GM21447 (cell line): Measurements from ENCODE around the gene KRT82.
"Not testable (repeated sequence)": the region's sequence is repeated elsewhere in the genome, so short reads cannot be mapped to it uniquely, and the experiment has no call there.

Experiments used
- ATAC-seq: cut with Tn5 transposase; IDR thresholded peaks from one replicate; pipeline ENCODE4 v1.9.1; 2021; ENCODE audit not compliant: unreplicated experiment

The KRT82 gene

DNA sequence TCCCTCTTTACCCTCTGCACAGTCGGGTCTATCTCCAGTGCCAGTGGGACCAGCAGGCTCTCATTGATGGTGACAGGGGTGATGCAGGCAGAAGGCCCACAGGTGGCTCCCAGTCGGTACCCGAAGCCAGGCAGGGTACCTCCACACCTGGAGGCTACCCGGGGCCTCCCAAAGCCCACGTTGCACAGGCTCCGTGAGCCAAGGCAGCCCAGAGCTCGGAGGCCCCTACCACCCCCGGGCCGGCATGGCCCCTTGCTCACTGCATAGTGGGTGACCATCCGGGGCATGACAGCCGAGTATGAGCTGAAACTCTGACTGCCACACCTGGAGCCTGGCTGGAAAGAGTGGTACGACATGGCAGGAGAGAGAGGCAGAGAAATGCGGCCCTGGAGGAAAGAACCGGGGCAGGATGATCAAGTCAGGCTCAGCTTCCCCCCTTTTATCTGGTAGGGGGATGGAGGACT is at the start of gene KRT82:
Gene KRT82 (minus strand): TSS at position 414 of the 464 bp plus-strand sequence. CDS start 58 bp downstream, at position 356.
- ATAC-seq: no peak

DNA sequence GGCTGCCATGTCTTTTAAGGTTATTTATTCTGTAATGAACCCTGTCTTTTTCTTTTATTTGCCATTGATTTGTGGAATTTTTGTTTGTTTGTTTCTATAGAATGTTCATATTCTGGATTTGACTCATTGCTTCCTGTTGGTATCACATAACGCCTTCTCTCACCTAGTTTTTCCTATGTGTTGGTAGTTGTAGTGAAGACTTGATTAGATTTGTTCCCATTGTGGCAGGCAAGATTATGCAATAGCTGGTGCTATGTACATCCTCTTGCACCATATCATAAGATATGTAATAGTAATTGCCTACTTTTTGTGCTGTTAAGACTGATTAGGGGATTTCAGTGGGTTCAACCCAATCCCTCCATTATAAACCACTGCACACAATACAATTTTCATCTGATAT is 49.7 kb upstream of the KRT82 start:
- ATAC-seq: no peak

- ATAC-seq: no peak
Measured at GRCh38 chr12:52454411-52455201, 48.5 kb upstream of the KRT82 start.

DNA sequence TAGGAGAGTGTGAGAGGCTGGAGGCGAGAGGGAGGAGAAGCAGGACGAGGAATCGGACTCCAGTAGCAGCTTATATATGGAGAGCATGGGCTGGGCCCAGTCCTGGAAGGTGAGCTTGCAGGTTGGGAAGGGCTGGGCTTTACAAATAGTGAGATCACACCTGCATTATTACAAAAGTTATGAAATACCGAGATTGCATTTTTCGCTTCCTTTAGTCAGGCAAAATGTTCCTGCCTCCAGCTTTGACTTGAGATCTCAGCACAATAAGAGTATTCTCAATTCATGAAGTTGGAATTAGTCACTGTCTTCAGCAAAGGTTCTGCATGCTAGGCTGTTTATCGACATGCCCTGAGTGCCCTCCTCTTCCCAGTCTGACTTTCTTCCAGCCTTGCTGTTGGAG is 46.0 kb upstream of the KRT82 start, which contains the start of gene KRT6B:
Gene KRT6B (minus strand): TSS at position 46 of the 400 bp plus-strand sequence. CDS start 68 bp downstream, outside the sequence.
- no peak for ATAC-seq

DNA sequence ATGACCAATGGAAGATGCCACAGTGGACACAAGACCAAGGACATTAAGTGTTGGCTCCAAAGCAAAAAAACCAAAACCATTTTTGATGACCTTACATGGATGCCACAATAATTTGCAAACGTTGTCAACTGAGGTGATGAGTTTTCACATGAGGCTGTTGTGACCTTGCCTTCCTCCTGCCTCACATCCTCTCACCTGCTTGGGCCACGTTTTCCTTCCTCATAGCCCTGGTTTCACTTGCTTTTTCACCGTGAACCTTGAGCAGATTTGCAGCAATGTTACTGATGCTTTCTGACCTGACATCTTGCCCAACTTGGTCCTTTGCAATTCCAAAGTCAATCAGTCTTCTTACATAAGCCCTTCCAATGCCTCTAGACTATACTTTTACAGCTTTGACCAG is 42.1 kb upstream of the KRT82 start:
- ATAC-seq: no peak

- not testable (repeated sequence) for ATAC-seq
Measured at GRCh38 chr12:52447196-52447595, 41.1 kb upstream of the KRT82 start.

DNA sequence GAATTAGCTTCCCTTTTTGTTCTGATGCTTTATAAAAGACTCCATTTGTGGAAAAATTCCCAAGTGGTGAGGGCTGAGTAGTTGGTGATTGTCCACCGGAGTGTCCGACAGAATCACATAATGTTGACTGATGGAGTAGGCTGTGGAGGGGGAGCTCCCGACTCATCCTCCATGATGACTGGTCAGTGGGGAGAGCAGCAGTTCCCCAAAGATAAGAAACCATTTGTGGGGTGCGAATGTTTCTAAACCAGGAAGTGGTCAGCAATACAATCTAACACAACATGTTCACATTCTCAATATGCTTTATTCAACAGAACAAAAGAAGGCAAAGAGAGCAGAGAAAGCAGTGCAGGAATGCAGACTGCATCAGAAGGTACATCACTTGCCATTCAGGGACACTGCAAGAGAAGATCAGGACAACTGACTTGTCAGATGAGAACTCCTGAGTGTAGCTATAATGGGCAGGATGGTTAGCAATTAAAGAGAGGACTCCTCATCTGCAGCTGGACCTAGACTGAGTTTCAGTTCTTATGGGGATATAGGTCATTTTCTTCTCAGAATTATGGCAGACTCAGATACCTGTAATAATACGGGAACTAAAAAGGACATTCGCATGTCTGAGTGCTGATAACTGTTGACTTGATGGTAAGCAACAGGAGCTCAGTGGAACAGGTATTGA is 40.4 kb upstream of the KRT82 start:
- ATAC-seq: no peak

DNA sequence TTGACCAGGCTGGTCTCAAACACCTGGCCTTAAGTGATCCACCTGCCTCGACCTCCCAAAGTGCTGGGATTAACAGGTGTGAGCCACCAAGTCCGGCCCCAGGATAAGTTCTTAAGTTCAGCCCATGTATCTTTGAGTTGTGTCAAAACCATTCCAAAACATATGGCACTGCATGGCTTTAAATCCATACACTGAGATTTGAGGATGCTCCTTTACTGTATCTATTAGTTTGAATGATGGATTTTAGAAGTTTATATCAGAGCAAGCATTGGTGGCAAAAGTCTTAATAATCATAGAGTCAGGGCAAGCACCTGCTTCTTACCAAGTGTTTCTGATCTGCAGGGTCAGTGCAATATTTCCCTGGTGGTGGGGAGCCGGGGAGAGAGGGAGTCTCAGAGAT is 39.7 kb upstream of the KRT82 start:
- ATAC-seq: no peak

GRCh38 chr12:52444647-52445595 is 38.8 kb upstream of the KRT82 start:
- no peak for ATAC-seq

GRCh38 chr12:52443966-52444365 is 37.8 kb upstream of the KRT82 start:
- ATAC-seq: no peak

DNA sequence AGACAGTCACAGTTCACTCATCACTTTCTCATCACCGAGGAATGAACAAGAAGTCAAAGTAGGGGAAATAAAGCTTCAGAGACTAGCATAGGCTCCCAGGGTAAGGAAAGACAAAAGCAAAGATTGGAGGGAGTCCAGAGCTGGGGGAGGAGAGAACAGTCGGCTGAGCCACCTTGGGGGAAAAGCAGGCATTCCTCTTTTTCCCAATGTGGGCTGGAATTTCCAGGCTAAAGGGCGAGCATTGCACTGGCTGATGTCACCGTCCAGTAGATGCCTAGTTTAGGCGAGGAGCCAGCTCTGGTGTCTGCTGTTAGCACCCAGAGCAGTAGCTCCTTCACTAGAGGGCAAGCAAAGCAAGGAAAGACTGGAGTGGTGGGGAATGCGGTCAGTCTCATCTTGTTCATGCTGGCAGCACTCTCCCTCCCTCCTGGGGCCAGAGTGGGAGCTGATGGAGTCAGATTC is 36.5 kb upstream of the KRT82 start:
- ATAC-seq: no peak

GRCh38 chr12:52441320-52441911 is 35.3 kb upstream of the KRT82 start:
- no peak for ATAC-seq

GRCh38 chr12:52440821-52441319 is 34.7 kb upstream of the KRT82 start:
- ATAC-seq: no peak

GRCh38 chr12:52439845-52440244 is 33.7 kb upstream of the KRT82 start:
- ATAC-seq: no peak

- no peak for ATAC-seq
Measured at GRCh38 chr12:52439420-52439819, 33.3 kb upstream of the KRT82 start.

DNA sequence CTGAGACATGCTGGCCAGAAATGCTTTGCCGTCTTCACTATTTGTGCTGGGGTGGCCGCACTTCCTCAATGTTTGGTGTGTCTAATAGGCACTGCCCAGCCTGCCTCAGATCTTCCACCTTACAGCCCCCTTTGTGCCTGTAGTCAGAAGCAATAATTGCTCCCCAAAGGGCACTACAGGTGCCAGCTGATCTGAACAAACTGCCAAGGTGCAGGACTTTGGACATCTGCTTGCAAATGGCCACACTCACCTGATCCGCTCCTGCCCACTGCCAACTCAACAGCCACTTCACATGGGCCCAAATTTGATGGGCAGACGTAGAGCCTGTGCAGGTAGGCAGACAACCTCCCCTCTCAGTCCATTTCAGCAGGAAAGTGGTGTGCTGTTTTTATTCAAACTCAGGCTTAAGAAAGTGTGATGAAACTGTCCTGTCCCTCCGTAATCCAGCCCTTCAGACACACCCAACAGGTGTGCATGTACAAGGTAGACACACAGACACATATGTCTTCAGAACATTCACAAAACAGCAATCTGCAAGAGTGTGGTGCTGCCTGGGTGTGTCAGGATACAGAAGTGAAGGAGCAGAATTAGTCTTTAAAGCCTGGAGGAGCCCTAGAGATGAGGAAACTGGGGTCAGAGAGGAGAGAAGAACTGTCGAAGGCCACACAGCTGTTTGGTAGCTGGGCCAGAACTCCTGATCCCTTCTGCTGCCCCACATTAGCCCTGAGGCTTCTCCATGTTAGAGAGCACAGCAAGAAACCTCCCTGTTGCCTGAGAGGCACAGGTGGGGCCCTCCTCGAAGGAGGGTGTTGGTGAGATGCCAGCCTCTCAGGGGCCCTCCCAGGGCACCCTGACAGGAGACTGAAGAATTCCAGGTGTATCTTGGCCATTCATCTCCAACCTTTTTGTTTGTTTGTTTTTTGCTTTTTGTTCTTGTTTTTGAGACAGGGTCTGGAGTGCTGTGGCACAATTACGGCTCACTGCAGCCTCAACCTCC is 32.5 kb upstream of the KRT82 start:
- ATAC-seq: no peak

DNA sequence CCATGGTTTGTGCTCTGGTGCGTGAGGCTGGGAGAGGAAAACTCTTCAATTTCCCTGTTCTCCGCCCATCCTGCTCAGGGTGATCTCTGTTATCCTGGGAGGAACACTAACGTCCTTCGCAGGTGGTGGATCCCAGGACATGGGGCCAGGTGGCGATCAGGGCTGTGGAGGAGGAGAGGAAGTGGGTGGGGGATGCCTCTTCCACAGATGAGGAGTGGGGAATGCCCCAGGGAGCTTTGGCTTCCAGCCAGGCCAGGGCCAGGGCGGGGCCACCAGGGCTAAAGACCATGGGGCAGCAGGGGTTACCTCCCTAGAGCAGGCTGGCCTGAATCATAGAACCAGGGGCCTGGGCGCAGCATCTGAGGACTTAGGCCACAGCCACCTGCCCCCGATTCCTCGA is 31.4 kb upstream of the KRT82 start:
- ATAC-seq: no peak

- ATAC-seq: no peak
Measured at GRCh38 chr12:52436828-52437474, 30.8 kb upstream of the KRT82 start.
